PC-3 (cell line): ENCODE measurements around the gene C1orf185. TPM values are rescaled to one million over a fixed set of nuclear protein-coding genes. Genes with fewer than 3 reads are reported as not detected.

Experiments used
- ATAC-seq: fragments of 200-7000 bp; cut with Tn5 transposase; 2 replicates; pipeline ENCODE4 v1.9.1; 2020; ENCODE audit warnings: mild to moderate bottlenecking, moderate library complexity
- BruUV-seq: library from RNA; stranded (reverse); fragments of 400-500 nt; replicated peaks from 2 replicates; lab custom pipeline; 2021; lab: Mats Ljungman, UMichigan
- CTCF ChIA-PET: fragments of 300-600 bp; sonication (Branson Sonifier 250); formaldehyde crosslinking; loops from one replicate; lab custom pipeline; 2022; ENCODE audit warnings: antibody characterized with exemption; lab: Charles Lee
- POLR2A ChIA-PET: fragments of 300-600 bp; sonication (Branson Sonifier 250); formaldehyde crosslinking; loops from one replicate; lab custom pipeline; 2022; ENCODE audit warnings: antibody characterized with exemption; ENCODE audit not compliant: unreplicated experiment; lab: Charles Lee
- DNase-seq: peaks from one replicate; pipeline ENCODE4 v3.0.0-alpha.2; 2015
- H2AFZ ChIP-seq: fragments of 300-600 bp; sonication (generic); 2 replicates; pipeline ENCODE4 v1.6.0; 2016; ENCODE audit warnings: antibody characterized with exemption, low read length
- H3F3A ChIP-seq: fragments of 300-600 bp; sonication (generic); one replicate; pipeline ENCODE4 v1.6.0; 2017; ENCODE audit warnings: antibody characterized with exemption, low read length, control low read depth, mild to moderate bottlenecking; ENCODE audit not compliant: unreplicated experiment
- H3K27ac ChIP-seq: fragments of 300-600 bp; sonication (generic); 2 replicates; pipeline ENCODE4 v1.5.1; 2016; ENCODE audit warnings: mild to moderate bottlenecking, low read length
- H3K27me3 ChIP-seq: fragments of 300-600 bp; sonication (generic); 2 replicates; pipeline ENCODE4 v1.6.1; 2016; ENCODE audit warnings: low read length, mixed read lengths
- H3K36me3 ChIP-seq: fragments of 300-600 bp; sonication (generic); 2 replicates; pipeline ENCODE4 v1.6.1; 2016; ENCODE audit warnings: low read depth, mixed run types, low read length, mixed read lengths
- H3K4me1 ChIP-seq: fragments of 300-600 bp; sonication (generic); 2 replicates; pipeline ENCODE4 v1.5.1; 2016; ENCODE audit warnings: low read length; ENCODE audit not compliant: insufficient read depth
- H3K4me2 ChIP-seq: fragments of 300-600 bp; sonication (generic); 2 replicates; pipeline ENCODE4 v1.6.0; 2016; ENCODE audit warnings: low read length
- H3K4me3 ChIP-seq: fragments of 300-600 bp; sonication (generic); 2 replicates; pipeline ENCODE4 v1.5.1; 2016; ENCODE audit warnings: mild to moderate bottlenecking, low read length, mixed read lengths
- H3K79me2 ChIP-seq: fragments of 300-600 bp; sonication (generic); 2 replicates; pipeline ENCODE4 v1.6.1; 2017; ENCODE audit warnings: low read length, mixed read lengths
- H3K9ac ChIP-seq: fragments of 300-600 bp; sonication (generic); 2 replicates; pipeline ENCODE4 v1.6.0; 2016; ENCODE audit warnings: mild to moderate bottlenecking, low read length
- H3K9me2 ChIP-seq: fragments of 300-600 bp; sonication (generic); replicated peaks from 2 replicates; pipeline ENCODE4 v1.6.1; 2016; ENCODE audit warnings: mixed run types, low read length, mixed read lengths
- H3K9me3 ChIP-seq: fragments of 300-600 bp; sonication (generic); 2 replicates; pipeline ENCODE4 v1.6.1; 2016; ENCODE audit warnings: low read length, mixed read lengths
- H4K20me1 ChIP-seq: fragments of 300-600 bp; sonication (generic); 2 replicates; pipeline ENCODE4 v1.6.1; 2016; ENCODE audit warnings: low read length, mixed read lengths
- CTCF ChIP-seq: fragments of 300-600 bp; sonication (generic); conservative IDR thresholded peaks from 2 replicates; pipeline ENCODE4 v1.5.1; 2017; ENCODE audit warnings: antibody characterized with exemption, low read depth, mild to moderate bottlenecking, low read length
- EZH2 ChIP-seq: fragments of 300-600 bp; sonication (generic); IDR thresholded peaks from one replicate; pipeline ENCODE4 v1.6.1; 2017; ENCODE audit warnings: antibody characterized with exemption, mild to moderate bottlenecking, low read length; ENCODE audit not compliant: unreplicated experiment
- EZH2phosphoT487 ChIP-seq: fragments of 300-600 bp; sonication (generic); IDR thresholded peaks from 2 replicates; pipeline ENCODE4 v1.6.1; 2018; ENCODE audit warnings: mild to moderate bottlenecking, antibody characterized with exemption, low read length, borderline replicate concordance
- intact Hi-C: fragments of 100-400 bp; cut with micrococcal nuclease; formaldehyde crosslinking; loops from 2 replicates; pipeline ENCODE4 v1.9.0; 2023
- total RNA-seq: library from RNA; depleted of rRNA; stranded (reverse); fragments of >200 nt; gene quantifications from 2 replicates; pipeline ENCODE4 v1.2.3, GENCODE V29; 2014

Gene C1orf185
- total RNA-seq, 1 experiment from 2014 or later = not detected

GRCh38 chr1:51165540-51165939 is 63.5 kb downstream of the C1orf185 start:
- BruUV-seq = no TSS peak
- Histone ChIP-seq H3K9me2 (no peaks in the 10 kb centered on the region), H3K27me3 (no peaks in the 10 kb centered on the region), H4K20me1 (no peaks in the 10 kb centered on the region), H3K9me3 (no peaks in the 10 kb centered on the region), H3K36me3 (no peaks in the 10 kb centered on the region), H3K4me2 (peak overlapping the region; percentile 51), H2AFZ (no peak overlapping the region), H3K9ac (no peak overlapping the region; the same call in 1 of the 2 replicates), H3K27ac (peak overlapping the region; percentile 77), H3F3A (peaks cover 3% of the 10 kb centered on the region), H3K4me3 (no peak overlapping the region), H3K4me1 (peaks cover 38% of the 10 kb centered on the region), H3K79me2 (no peaks in the 10 kb centered on the region)
- DNase-seq = peak; percentile 23
- TF ChIP-seq CTCF = no peak
- TF ChIP-seq EZH2phosphoT487 = no peak
- no peak for TF ChIP-seq EZH2
- ATAC-seq = peak; percentile 21
- POLR2A ChIA-PET = no interaction called here
- CTCF ChIA-PET = interaction anchor here (1.0 kb wide), 1 partner anchor 77 kb away, joined by 4 read pairs; no protein-coding TSS in a partner anchor
- intact Hi-C loops = no loop called here

GRCh38 chr1:51168266-51168845 is 66.3 kb downstream of the C1orf185 start:
- Histone ChIP-seq H3K4me1 (peaks cover 30% of the 10 kb centered on the region), H3K4me3 (no peak overlapping the region), H3K36me3 (no peaks in the 10 kb centered on the region), H2AFZ (0 out of 2 replicates have a peak overlapping the region, but pooled peaks have one; percentile 9), H3K27ac (no peak overlapping the region), H3K4me2 (no peak overlapping the region), H3F3A (peaks cover 3% of the 10 kb centered on the region), H3K9ac (no peak overlapping the region), H3K9me2 (no peaks in the 10 kb centered on the region), H3K9me3 (no peaks in the 10 kb centered on the region), H4K20me1 (no peaks in the 10 kb centered on the region), H3K27me3 (no peaks in the 10 kb centered on the region), H3K79me2 (no peaks in the 10 kb centered on the region)
- CTCF ChIA-PET = no interaction called here
- no TSS peak for BruUV-seq
- intact Hi-C loops = no loop called here
- DNase-seq (no peak), ATAC-seq (no peak)
- POLR2A ChIA-PET = no interaction called here
- TF ChIP-seq EZH2phosphoT487 (no peak), EZH2 (no peak), CTCF (no peak)

- Histone ChIP-seq H3K36me3 (no peaks in the 10 kb centered on the region), H3K9me3 (no peaks in the 10 kb centered on the region), H3K4me1 (peaks cover 30% of the 10 kb centered on the region), H3K9me2 (no peaks in the 10 kb centered on the region), H3K27ac (no peak overlapping the region), H3F3A (peaks cover 3% of the 10 kb centered on the region), H3K4me2 (no peak overlapping the region), H3K4me3 (no peak overlapping the region), H4K20me1 (no peaks in the 10 kb centered on the region), H3K79me2 (no peaks in the 10 kb centered on the region), H3K27me3 (no peaks in the 10 kb centered on the region), H2AFZ (no peak overlapping the region), H3K9ac (no peak overlapping the region)
- intact Hi-C loops = no loop called here
- ChIA-PET POLR2A (no interaction called here), CTCF (interaction anchor here (0.6 kb wide), 1 partner anchor 128 kb away, joined by 3 read pairs; no protein-coding TSS in a partner anchor)
- DNase-seq = no peak
- no peak for ATAC-seq
- TF ChIP-seq EZH2phosphoT487 = no peak
- no peak for TF ChIP-seq EZH2
- no peak for TF ChIP-seq CTCF
- no TSS peak for BruUV-seq
Measured at GRCh38 chr1:51168936-51169335, 66.9 kb downstream of the C1orf185 start.
